ENCODE data around the gene CACNA1F.

DNA sequence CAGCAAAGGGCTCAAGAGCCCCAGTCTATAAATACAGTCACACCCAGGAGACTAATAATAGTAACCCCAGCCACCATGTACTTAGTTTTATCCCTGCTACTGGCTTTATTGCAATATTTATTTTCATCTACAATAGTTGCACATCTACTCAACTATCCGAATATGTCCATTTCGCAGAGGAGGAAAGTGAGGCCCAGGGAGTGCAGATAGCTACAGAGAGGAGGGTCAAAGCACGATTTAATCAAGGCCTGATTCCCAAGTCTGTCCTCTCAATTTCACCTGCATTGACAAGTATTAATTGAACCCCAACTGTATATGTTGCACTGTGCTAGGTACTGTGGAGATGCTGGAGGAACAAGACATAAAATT, 65.4 kb downstream of the CACNA1F start:
- TF ChIP-seq POLR2AphosphoS5 (IDR thresholded peaks at IDR 0.05; ENCODE audit: low read depth, low read length) (no peak), POLR2A (IDR thresholded peaks at IDR 0.05; ENCODE audit: low read depth, low read length) (no peak), TAF1 (IDR thresholded peaks at IDR 0.05; ENCODE audit: low read depth, low read length) (no peak), POU2F2 (IDR thresholded peaks at IDR 0.05; ENCODE audit: low read depth, low read length) (no peak)

Data from GM12891 (cell line).